GM10248 (cell line): ENCODE results near the gene TREM2.

ENCODE experiments used
- CTCF ChIA-PET: fragments of 300-600 bp; sonication (Branson Sonifier 250); formaldehyde crosslinking; extraction: SDS; loops from one replicate; lab custom pipeline; 2021; ENCODE audit warnings: antibody characterized with exemption; lab: Yijun Ruan, JAX
- POLR2A ChIA-PET: fragments of 350-650 bp; sonication (Branson Sonifier 250); formaldehyde crosslinking; extraction: SDS; loops from one replicate; lab custom pipeline; 2020; ENCODE audit warnings: antibody characterized with exemption; lab: Yijun Ruan, JAX
- DNase-seq: peaks from one replicate; pipeline ENCODE4 v3.0.0; 2012; ENCODE audit errors: extremely low spot score
- TF ChIP-seq, protein P1 (sequence below): IDR thresholded peaks from 2 replicates; pipeline ENCODE4 v1.5.1; 2012; ENCODE audit warnings: mild to moderate bottlenecking, low read depth; ENCODE audit errors: extremely low read depth, missing control alignments, control extremely low read depth

TREM2 gene

DNA sequence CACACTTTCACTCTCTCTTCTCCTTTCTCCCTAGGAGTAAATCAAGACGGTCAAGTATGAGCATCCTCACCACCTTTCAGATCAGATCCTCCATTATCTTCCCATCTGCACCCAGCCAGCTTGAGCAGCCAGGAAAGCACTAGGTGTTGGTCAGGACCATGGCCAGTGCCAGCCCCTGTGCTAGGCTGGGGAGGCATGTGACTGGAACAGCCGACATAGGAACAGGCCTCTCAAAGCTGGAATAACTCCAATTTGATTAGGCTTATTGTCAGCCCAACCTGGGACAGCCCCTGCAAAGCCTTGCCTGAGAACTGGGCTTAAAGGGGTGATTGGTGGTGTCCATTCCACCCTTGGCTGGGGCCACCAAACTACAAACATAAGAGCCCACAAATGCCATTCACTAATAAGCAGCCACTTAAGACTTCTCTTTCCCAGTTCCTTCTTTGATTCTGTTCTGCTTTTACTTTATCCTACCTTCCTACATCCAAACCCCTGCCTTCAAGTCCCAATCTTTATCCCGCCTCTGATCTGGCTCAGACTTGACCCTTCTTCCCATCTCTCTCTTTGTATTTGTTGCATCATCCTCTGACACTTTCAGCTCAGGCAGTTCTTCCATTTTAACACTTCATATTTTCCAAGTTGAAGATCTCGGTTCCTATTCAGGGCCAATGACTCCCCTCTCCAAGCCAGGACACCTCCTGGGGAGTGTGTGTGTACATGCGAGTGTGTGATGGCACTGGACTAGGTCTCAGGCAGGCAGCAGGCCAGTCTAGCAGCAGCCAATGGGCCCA lies 4.5 kb upstream of the TREM2 start:
- CTCF ChIA-PET: interaction anchor here (1.0 kb wide), 1 partner anchor 15 kb away, joined by 3 read pairs; no protein-coding TSS in a partner anchor
- TF ChIP-seq, protein P1, sequence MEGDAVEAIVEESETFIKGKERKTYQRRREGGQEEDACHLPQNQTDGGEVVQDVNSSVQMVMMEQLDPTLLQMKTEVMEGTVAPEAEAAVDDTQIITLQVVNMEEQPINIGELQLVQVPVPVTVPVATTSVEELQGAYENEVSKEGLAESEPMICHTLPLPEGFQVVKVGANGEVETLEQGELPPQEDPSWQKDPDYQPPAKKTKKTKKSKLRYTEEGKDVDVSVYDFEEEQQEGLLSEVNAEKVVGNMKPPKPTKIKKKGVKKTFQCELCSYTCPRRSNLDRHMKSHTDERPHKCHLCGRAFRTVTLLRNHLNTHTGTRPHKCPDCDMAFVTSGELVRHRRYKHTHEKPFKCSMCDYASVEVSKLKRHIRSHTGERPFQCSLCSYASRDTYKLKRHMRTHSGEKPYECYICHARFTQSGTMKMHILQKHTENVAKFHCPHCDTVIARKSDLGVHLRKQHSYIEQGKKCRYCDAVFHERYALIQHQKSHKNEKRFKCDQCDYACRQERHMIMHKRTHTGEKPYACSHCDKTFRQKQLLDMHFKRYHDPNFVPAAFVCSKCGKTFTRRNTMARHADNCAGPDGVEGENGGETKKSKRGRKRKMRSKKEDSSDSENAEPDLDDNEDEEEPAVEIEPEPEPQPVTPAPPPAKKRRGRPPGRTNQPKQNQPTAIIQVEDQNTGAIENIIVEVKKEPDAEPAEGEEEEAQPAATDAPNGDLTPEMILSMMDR: no peak
- POLR2A ChIA-PET: no interaction called here
- DNase-seq: no peak

- ChIA-PET CTCF (no interaction called here), POLR2A (no interaction called here)
- TF ChIP-seq, protein P1: no peak
- DNase-seq: no peak
These were observed 1.7 kb upstream of the TREM2 start for GRCh38 chr6:41164551-41165120.

DNA sequence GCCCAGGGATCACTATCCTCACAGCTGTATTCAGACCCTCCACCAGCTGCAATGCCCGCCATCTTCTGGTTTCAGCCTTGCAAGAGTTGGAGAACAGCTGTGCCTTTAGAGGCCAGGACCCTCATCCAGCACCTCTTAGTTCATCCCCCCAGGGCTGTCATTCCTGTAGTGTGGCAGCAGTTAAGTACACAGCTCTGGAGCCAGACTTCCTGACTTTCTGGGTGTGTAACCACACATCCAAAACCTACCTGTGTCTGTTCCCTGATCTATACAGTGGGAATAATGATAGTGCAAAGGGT lies 452 bp upstream of the TREM2 start:
- TF ChIP-seq, protein P1: no peak
- CTCF ChIA-PET: no interaction called here
- POLR2A ChIA-PET: no interaction called here
- no peak for DNase-seq

GRCh38 chr6:41161851-41162552 lies 914 bp downstream of the TREM2 start:
- DNase-seq: no peak
- POLR2A ChIA-PET: no interaction called here
- TF ChIP-seq, protein P1: no peak
- CTCF ChIA-PET: no interaction called here

- TF ChIP-seq, protein P1: no peak
- CTCF ChIA-PET: interaction anchor here (1.8 kb wide), 1 partner anchor 9 kb away, joined by 5 read pairs; no protein-coding TSS in a partner anchor
- POLR2A ChIA-PET: no interaction called here
- no peak for DNase-seq
These were observed 1.5 kb downstream of the TREM2 start for GRCh38 chr6:41161380-41161779.

GRCh38 chr6:41160933-41161332 lies 2.0 kb downstream of the TREM2 start:
- DNase-seq: no peak
- POLR2A ChIA-PET: no interaction called here
- TF ChIP-seq, protein P1: no peak
- CTCF ChIA-PET: interaction anchor here (1.8 kb wide), 1 partner anchor 9 kb away, joined by 5 read pairs; no protein-coding TSS in a partner anchor
